ENCODE measurements around the gene SDK1.

GRCh38 chr7:3721422-3721821 is 420.4 kb downstream of the SDK1 start:
- TF ChIP-seq EZH2 (IDR thresholded peaks at IDR 0.05; ENCODE audit: insufficient read depth, poor library complexity, severe bottlenecking) (no peak), EZH2phosphoT487 (IDR thresholded peaks at IDR 0.05; ENCODE audit: insufficient read depth, low read depth) (no peak)

All from GM23248 (cell line).